GM12874 (cell line): ENCODE results near the gene PSMA6.

Experiments used
- TF ChIP-seq, protein P1 (sequence below): IDR thresholded peaks from 2 replicates; pipeline ENCODE4 v1.5.1; 2011; ENCODE audit warnings: low read depth, mild to moderate bottlenecking, control low read depth, low read length, moderate library complexity; ENCODE audit not compliant: insufficient read depth

Gene PSMA6

DNA sequence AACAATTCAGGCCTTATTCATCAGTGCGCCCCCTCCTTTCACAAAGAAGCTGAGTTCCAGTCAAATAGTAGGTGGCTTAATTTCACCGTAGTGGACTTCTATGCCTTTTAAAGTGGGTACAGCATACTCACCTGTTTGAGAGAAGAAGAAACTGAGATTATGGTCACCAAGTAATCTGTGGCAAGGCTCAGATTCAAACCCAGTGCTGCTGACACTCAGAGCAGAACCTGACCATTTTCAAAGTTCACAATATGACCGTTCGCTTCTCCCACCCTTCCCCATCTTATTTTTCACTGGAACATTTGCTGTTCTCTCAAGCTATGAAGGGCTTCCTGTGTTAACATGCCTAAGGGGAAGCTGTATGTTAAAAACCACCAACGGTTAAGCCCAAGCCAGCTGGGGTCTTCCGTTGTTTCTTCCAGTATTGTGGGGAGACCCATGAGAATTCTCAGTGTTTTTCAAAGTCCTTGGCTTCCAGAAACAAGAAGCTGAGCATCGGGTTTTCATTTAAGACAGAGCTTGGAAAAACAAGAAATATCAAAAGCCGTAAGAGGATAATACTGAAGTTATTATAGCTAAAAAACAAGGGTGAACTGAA lies 6.1 kb upstream of the PSMA6 start:
- TF ChIP-seq, protein P1, sequence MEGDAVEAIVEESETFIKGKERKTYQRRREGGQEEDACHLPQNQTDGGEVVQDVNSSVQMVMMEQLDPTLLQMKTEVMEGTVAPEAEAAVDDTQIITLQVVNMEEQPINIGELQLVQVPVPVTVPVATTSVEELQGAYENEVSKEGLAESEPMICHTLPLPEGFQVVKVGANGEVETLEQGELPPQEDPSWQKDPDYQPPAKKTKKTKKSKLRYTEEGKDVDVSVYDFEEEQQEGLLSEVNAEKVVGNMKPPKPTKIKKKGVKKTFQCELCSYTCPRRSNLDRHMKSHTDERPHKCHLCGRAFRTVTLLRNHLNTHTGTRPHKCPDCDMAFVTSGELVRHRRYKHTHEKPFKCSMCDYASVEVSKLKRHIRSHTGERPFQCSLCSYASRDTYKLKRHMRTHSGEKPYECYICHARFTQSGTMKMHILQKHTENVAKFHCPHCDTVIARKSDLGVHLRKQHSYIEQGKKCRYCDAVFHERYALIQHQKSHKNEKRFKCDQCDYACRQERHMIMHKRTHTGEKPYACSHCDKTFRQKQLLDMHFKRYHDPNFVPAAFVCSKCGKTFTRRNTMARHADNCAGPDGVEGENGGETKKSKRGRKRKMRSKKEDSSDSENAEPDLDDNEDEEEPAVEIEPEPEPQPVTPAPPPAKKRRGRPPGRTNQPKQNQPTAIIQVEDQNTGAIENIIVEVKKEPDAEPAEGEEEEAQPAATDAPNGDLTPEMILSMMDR, result no peak

DNA sequence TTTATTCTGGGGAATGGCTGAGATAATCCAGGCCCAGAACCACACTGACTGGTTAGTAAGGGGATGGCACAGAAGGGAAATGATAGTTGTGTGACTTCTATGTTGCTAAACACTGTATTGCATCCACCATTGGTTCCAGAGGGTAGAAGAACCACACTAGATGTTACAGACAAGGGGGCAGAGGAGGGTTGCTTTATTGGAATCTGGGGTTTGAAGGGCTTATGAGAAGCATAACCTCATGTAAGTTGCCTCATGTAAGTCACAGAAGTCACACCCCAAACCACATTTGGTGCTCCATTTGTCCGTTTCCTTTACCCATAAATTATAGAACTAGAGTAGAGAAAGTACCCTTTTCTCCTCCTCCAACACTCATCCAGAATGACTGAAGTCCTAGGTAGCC lies 5.5 kb upstream of the PSMA6 start:
- TF ChIP-seq, protein P1, result no peak

DNA sequence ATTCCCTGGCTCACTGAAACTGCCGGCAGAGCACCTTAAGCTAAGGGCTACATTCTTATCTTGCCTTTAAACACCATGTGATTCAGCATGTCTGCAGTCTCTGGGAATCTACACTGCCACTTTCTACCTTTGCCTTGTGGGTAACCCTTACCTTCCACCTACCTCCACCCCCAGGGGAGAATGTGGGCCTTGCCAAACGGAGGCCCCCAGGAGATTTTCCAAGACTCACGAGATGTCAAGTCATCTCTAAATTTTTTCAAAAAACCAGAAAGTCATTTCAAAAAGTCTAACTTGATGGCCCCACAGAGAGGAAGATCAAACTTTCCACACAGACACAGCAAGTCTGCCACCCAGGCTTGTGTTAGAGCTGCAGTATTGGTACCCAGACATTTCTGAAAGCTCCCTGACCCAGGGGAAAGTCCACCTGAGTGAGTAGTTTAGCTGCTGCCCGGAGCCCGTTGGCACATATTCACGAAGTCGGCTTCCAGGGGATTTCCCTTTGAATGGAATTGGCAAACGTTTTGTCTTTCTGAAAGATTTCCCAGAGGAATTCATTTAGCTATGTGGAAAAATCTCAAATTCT lies 4.7 kb upstream of the PSMA6 start:
- TF ChIP-seq, protein P1, result no peak

DNA sequence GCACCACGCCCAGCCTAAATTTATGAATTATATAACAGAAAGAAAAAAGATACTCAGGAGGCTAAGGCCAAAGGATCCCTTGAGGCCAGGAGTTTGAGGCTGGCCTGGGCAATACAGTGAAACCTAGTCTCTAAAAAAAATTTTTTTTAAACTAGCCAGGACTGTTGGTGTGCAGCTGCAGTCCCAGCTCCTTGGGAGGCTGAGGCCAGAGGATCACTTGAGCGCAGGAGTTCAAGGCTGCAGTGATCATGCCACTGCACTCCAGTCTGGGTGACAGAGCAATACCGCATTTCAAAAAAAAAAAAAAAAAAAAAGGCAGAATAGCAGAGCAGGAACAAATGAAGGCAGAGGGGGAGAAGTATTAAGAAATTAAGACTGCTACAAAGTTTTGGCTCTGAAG lies 2.6 kb upstream of the PSMA6 start:
- TF ChIP-seq, protein P1, result no peak

DNA sequence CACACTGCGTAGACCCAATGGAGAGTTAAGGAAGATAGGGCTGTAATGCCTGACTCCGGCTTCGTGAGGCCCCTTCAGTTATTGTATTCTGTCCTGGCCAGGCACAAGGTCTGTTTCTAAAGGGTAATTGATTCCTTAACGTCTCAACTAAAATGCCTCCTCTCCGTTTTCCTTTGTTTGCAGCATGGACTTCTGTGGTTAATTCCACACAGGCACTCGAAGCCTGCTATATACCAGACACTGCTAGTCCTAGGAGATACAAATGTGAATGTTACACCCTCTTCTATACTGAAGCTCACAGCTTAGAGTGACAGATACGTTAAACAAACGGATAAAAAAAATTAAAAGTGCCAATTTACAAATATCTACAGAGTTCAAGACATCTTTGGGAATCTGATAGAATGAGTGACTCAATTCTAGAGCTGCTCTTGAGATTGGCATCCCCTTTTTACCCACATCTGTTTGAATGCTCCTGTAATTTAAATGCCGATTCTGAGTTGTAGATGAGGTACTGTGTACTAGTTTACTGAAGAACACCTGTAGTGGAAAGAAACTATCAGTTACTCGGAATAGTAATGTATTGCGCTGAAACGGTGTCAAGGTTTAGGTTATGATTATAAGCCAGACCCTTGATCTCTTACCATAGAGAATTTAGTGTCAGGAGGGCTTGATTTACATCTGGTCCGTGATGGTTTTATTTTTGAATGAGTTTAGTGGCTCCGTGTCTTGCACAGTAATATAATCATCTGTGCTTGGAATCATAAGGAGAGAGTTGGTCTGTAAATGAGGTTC lies 784 bp downstream of the PSMA6 start:
- TF ChIP-seq, protein P1, result no peak

DNA sequence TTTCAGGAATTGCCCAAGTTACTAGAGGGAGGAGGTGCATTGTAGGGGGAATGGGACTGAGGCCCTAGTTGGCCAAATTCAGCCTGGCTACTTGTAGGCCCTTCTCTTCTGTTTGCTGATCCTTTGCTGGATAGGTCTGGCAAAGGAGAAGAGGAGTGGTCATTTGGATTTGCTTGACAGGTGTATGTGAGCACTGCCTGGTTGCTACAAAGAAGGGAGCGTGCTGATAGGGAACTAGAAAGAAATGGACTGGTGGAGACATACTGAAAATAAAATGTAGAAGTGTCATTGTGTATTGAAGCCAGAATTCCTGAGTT lies 3.6 kb downstream of the PSMA6 start:
- TF ChIP-seq, protein P1, result no peak

DNA sequence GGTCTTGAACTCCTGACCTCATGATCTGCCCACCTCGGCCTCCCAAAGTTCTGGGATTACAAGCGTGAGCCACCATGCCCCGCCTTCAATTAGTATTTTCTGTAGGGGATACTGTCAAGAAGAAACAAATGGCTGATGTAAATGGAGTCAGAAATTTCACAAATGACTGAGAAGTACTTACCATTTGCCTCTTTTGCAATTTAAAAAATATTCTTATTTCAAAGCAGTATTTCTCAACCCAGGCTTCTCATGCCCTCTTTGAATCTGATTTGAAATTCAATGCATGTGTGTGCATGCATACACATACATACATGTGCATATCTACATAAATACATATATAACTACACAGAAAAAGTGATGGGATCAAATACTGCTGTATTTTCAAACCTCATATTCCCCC lies 4.4 kb downstream of the PSMA6 start:
- TF ChIP-seq, protein P1, result no peak
